COLO829 (cell line): Measurements from ENCODE around the gene STAT3.
A peak's percentile ranks its signal among the peaks of the same experiment; 100 is the strongest.

Source experiments
- DNase-seq: peaks from one replicate; pipeline ENCODE4 v3.0.0; 2012; ENCODE audit warnings: low spot score

Gene STAT3

GRCh38 chr17:42294469-42295398 lies 93.5 kb downstream of the STAT3 start:
- DNase-seq = no peak

GRCh38 chr17:42291129-42291528 lies 97.1 kb downstream of the STAT3 start:
- no peak for DNase-seq

GRCh38 chr17:42290577-42290976 lies 97.7 kb downstream of the STAT3 start:
- no peak for DNase-seq

- no peak for DNase-seq
Observed at GRCh38 chr17:42289611-42290181, 98.5 kb downstream of the STAT3 start.

- DNase-seq = no peak
Observed at GRCh38 chr17:42288803-42289610, 99.2 kb downstream of the STAT3 start.

- DNase-seq = peak; percentile 79
Observed at GRCh38 chr17:42287977-42288802, 100.1 kb downstream of the STAT3 start, which contains the start of gene STAT5A. Gene STAT5A (plus strand): TSS chr17:42288498. CDS start chr17:42289412, 914 bp downstream.

- no peak for DNase-seq
Observed at GRCh38 chr17:42287305-42287976, 100.8 kb downstream of the STAT3 start.

- DNase-seq = no peak
Observed at GRCh38 chr17:42286411-42287221, 101.6 kb downstream of the STAT3 start.

GRCh38 chr17:42285346-42286050 lies 102.7 kb downstream of the STAT3 start:
- no peak for DNase-seq

- no peak for DNase-seq
Observed at GRCh38 chr17:42284566-42284965, 103.7 kb downstream of the STAT3 start.

GRCh38 chr17:42284024-42284369 lies 104.2 kb downstream of the STAT3 start:
- no peak for DNase-seq

- DNase-seq = no peak
Observed at GRCh38 chr17:42283241-42284023, 104.8 kb downstream of the STAT3 start.

- DNase-seq = no peak
Observed at GRCh38 chr17:42282478-42283080, 105.7 kb downstream of the STAT3 start.

GRCh38 chr17:42281571-42282096 lies 106.6 kb downstream of the STAT3 start:
- DNase-seq = no peak

- no peak for DNase-seq
Observed at GRCh38 chr17:42279776-42280630, 108.2 kb downstream of the STAT3 start.

GRCh38 chr17:42277342-42277712 lies 110.9 kb downstream of the STAT3 start:
- no peak for DNase-seq
